HG03457 (cell line): Measurements from ENCODE around the gene KDM4E.
"Not testable (repeated sequence)": the region's sequence is repeated elsewhere in the genome, so short reads cannot be mapped to it uniquely, and the experiment has no call there.

Experiments
- ATAC-seq: cut with Tn5 transposase; IDR thresholded peaks from one replicate; pipeline ENCODE4 v1.9.1; 2021; ENCODE audit warnings: moderate number of reproducible peaks; ENCODE audit not compliant: unreplicated experiment

KDM4E gene

GRCh38 chr11:95024958-95025357 is at the start of gene KDM4E:
Gene KDM4E (plus strand): TSS chr11:95025258. CDS start chr11:95025558, 300 bp downstream.
- ATAC-seq: no peak

- no peak for ATAC-seq
Observed at GRCh38 chr11:94975599-94975998, 49.5 kb upstream of the KDM4E start.

GRCh38 chr11:94987378-94987777 is 37.7 kb upstream of the KDM4E start:
- ATAC-seq: no peak

GRCh38 chr11:94988748-94989147 is 36.3 kb upstream of the KDM4E start:
- ATAC-seq: no peak

GRCh38 chr11:94993400-94993943 is 31.6 kb upstream of the KDM4E start:
- ATAC-seq: no peak

GRCh38 chr11:94997437-94997836 is 27.6 kb upstream of the KDM4E start:
- ATAC-seq: no peak

GRCh38 chr11:94998285-94998684 is 26.8 kb upstream of the KDM4E start:
- no peak for ATAC-seq

- no peak for ATAC-seq
Observed at GRCh38 chr11:95003716-95004115, 21.3 kb upstream of the KDM4E start.

GRCh38 chr11:95005642-95006041 is 19.4 kb upstream of the KDM4E start:
- ATAC-seq: no peak

- no peak for ATAC-seq
Observed at GRCh38 chr11:95011376-95011775, 13.7 kb upstream of the KDM4E start.

- ATAC-seq: no peak
Observed at GRCh38 chr11:95014184-95014821, 10.8 kb upstream of the KDM4E start.

GRCh38 chr11:95016139-95016538 is 8.9 kb upstream of the KDM4E start:
- ATAC-seq: no peak

- not testable (repeated sequence) for ATAC-seq
Observed at GRCh38 chr11:95021468-95021867, 3.6 kb upstream of the KDM4E start.

GRCh38 chr11:95025594-95025993 is 536 bp downstream of the KDM4E start:
- ATAC-seq: not testable (repeated sequence)

GRCh38 chr11:95028357-95028756 is 3.3 kb downstream of the KDM4E start:
- no peak for ATAC-seq

- ATAC-seq: no peak
Observed at GRCh38 chr11:95033051-95033450, 8.0 kb downstream of the KDM4E start.

- ATAC-seq: no peak
Observed at GRCh38 chr11:95035316-95035715, 10.3 kb downstream of the KDM4E start.

GRCh38 chr11:95037356-95038035 is 12.4 kb downstream of the KDM4E start:
- ATAC-seq: not testable (repeated sequence)

- ATAC-seq: no peak
Observed at GRCh38 chr11:95042239-95042638, 17.2 kb downstream of the KDM4E start.

GRCh38 chr11:95042906-95043305 is 17.8 kb downstream of the KDM4E start:
- ATAC-seq: no peak

- ATAC-seq: no peak
Observed at GRCh38 chr11:95044010-95044409, 19.0 kb downstream of the KDM4E start.

- ATAC-seq: no peak
Observed at GRCh38 chr11:95045812-95046211, 20.8 kb downstream of the KDM4E start.
